A673 (cell line): Measurements from ENCODE around the gene HBP1. TPM values are rescaled to one million over a fixed set of nuclear protein-coding genes. Genes with fewer than 3 reads are reported as not detected.

Experiments used
- BruUV-seq: library from RNA; stranded (reverse); fragments of 400-500 nt; replicated peaks from 2 replicates; lab custom pipeline; 2021; lab: Mats Ljungman, UMichigan
- CTCF ChIA-PET: fragments of 300-600 bp; sonication (Branson Sonifier 250); formaldehyde crosslinking; loops from one replicate; lab custom pipeline; 2022; ENCODE audit warnings: antibody characterized with exemption; lab: Charles Lee
- POLR2A ChIA-PET: fragments of 300-600 bp; sonication (Branson Sonifier 250); formaldehyde crosslinking; loops from one replicate; lab custom pipeline; 2022; ENCODE audit warnings: antibody characterized with exemption; ENCODE audit not compliant: low non-redundant PET; lab: Charles Lee
- DNase-seq: peaks from one replicate; pipeline ENCODE4 v3.0.0-alpha.2; 2015; ENCODE audit warnings: low spot score
- H3K27ac ChIP-seq: fragments of 200-600 bp; sonication (generic); 2 replicates; pipeline ENCODE4 v1.5.1; 2016; ENCODE audit warnings: mixed run types, low read depth, mild to moderate bottlenecking, mixed read lengths, antibody characterized with exemption, low read length; ENCODE audit not compliant: poor library complexity, severe bottlenecking
- H3K27me3 ChIP-seq: fragments of 200-600 bp; sonication (generic); replicated peaks from 2 replicates; pipeline ENCODE4 v1.6.1; 2017; ENCODE audit warnings: mixed run types, low read depth, mild to moderate bottlenecking, mixed read lengths, antibody characterized with exemption, low read length; ENCODE audit not compliant: insufficient read depth, poor library complexity
- H3K36me3 ChIP-seq: fragments of 200-600 bp; sonication (generic); 2 replicates; pipeline ENCODE4 v1.6.1; 2016; ENCODE audit warnings: mixed run types, mild to moderate bottlenecking, mixed read lengths, antibody characterized with exemption, low read length; ENCODE audit not compliant: insufficient read depth, poor library complexity, severe bottlenecking
- H3K4me1 ChIP-seq: fragments of 200-600 bp; sonication (generic); 2 replicates; pipeline ENCODE4 v1.6.1; 2017; ENCODE audit warnings: mixed run types, mild to moderate bottlenecking, mixed read lengths, antibody characterized with exemption, low read length; ENCODE audit not compliant: insufficient read depth, poor library complexity, severe bottlenecking
- H3K4me3 ChIP-seq: fragments of 200-600 bp; sonication (generic); 2 replicates; pipeline ENCODE4 v1.5.1; 2016; ENCODE audit warnings: low read depth, mixed run types, mild to moderate bottlenecking, mixed read lengths, low read length; ENCODE audit not compliant: poor library complexity, severe bottlenecking
- H3K9me3 ChIP-seq: fragments of 200-600 bp; sonication (generic); 2 replicates; pipeline ENCODE4 v1.6.1; 2016; ENCODE audit warnings: mixed run types, low read depth, mild to moderate bottlenecking, mixed read lengths, antibody characterized with exemption, low read length; ENCODE audit not compliant: poor library complexity, severe bottlenecking
- EZH2 ChIP-seq: fragments of 200-600 bp; sonication (generic); IDR thresholded peaks from 2 replicates; pipeline ENCODE4 v1.6.1; 2017; ENCODE audit warnings: borderline replicate concordance, low read depth, mild to moderate bottlenecking, mixed read lengths, antibody characterized with exemption, low read length; ENCODE audit not compliant: poor library complexity, severe bottlenecking
- intact Hi-C: fragments of 100-400 bp; cut with micrococcal nuclease; formaldehyde crosslinking; loops from one replicate; pipeline ENCODE4 v1.10.0; 2022; ENCODE audit not compliant: unreplicated experiment
- total RNA-seq: library from RNA; stranded (reverse); gene quantifications from 2 replicates; pipeline ENCODE4 v1.2.3, GENCODE V29; 2021
- TF ChIP-seq, protein P1 (sequence below): fragments of 300-800, 200-600 bp; sonication (generic); conservative IDR thresholded peaks from 2 replicates; pipeline ENCODE4 v1.5.1; 2017; ENCODE audit warnings: low read depth, mild to moderate bottlenecking, antibody characterized with exemption, low read length, moderate library complexity, mixed read lengths

The HBP1 gene
- total RNA-seq, 1 experiment from 2014 or later: 11.7 TPM

DNA sequence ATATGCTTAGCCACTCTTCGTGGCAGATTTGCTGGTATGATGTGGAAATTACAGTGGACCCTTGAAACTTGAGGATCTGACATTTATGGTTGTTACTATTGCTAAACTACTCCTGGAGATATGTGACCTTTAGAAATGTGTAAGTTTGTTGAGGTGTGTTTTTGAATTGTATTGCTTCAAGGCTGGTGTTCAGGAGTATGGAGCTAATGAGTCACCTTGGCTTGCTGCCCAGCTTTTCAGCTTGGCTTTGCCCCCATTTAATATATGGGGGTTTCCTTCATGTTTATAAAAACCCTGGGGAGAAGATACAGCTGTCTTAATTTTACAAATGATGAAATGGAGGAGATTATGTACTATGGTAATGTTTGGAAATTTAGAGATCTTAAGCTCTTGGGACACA lies 11.6 kb downstream of the HBP1 start:
- H3K27me3 ChIP-seq: no peaks in the 10 kb centered on the region
- H3K27ac ChIP-seq: peak overlapping the region; percentile 70
- peak; percentile 73 for DNase-seq
- no peak overlapping the region for H3K4me3 ChIP-seq
- ChIA-PET POLR2A (no interaction called here), CTCF (interaction anchor here (0.7 kb wide), 1 partner anchor 694 kb away, joined by 3 read pairs; no protein-coding TSS in a partner anchor)
- TF ChIP-seq, protein P1, sequence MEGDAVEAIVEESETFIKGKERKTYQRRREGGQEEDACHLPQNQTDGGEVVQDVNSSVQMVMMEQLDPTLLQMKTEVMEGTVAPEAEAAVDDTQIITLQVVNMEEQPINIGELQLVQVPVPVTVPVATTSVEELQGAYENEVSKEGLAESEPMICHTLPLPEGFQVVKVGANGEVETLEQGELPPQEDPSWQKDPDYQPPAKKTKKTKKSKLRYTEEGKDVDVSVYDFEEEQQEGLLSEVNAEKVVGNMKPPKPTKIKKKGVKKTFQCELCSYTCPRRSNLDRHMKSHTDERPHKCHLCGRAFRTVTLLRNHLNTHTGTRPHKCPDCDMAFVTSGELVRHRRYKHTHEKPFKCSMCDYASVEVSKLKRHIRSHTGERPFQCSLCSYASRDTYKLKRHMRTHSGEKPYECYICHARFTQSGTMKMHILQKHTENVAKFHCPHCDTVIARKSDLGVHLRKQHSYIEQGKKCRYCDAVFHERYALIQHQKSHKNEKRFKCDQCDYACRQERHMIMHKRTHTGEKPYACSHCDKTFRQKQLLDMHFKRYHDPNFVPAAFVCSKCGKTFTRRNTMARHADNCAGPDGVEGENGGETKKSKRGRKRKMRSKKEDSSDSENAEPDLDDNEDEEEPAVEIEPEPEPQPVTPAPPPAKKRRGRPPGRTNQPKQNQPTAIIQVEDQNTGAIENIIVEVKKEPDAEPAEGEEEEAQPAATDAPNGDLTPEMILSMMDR: no peak
- TF ChIP-seq EZH2: no peak
- intact Hi-C loops: no loop called here
- BruUV-seq: no TSS peak
- H3K9me3 ChIP-seq: no peaks in the 10 kb centered on the region
- H3K36me3 ChIP-seq: peaks cover 12% of the 10 kb centered on the region
- peaks cover 13% of the 10 kb centered on the region for H3K4me1 ChIP-seq

DNA sequence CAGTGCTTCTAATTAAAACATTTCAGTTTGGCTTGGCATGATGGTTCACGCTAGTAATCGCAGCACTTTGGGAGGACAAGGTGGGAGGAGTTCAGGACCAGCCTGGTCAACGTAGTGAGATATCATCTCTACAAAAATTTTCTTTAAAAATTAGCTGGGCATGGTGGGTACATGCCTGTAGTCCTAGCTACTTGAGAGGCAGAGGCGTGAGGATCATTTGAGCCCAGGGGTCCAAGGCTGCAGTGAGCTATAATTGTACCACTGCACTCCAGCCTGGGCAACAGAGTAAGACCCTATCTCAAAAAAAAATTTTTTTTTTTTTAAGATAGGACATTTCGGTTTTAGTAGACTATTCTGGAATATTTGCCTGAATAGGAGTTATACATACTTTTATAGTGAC lies 12.4 kb downstream of the HBP1 start:
- Histone ChIP-seq H3K4me1 (peaks cover 13% of the 10 kb centered on the region), H3K4me3 (no peak overlapping the region), H3K27me3 (no peaks in the 10 kb centered on the region), H3K9me3 (no peaks in the 10 kb centered on the region), H3K27ac (peak overlapping the region; percentile 70), H3K36me3 (peaks cover 14% of the 10 kb centered on the region)
- TF ChIP-seq, protein P1: no peak
- no peak for TF ChIP-seq EZH2
- ChIA-PET POLR2A (no interaction called here), CTCF (no interaction called here)
- no TSS peak for BruUV-seq
- DNase-seq: no peak
- intact Hi-C loops: no loop called here

DNA sequence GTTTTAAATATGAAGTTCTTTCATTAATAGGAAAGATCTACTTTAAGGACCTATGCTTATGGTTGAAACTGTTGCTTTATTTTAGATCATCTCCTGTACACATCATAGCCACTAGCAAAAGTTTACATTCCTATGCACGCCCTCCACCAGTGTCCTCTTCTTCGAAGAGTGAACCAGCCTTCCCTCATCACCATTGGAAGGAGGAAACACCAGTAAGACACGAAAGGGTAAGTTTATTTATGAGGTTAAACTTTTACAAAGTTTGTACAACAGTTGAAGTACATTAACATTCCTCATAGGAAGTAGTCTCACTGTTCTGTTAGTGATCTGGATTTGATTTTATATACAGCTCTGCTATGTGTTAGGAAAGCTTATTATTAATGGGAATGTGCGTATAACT lies 16.9 kb downstream of the HBP1 start:
- CTCF ChIA-PET: no interaction called here
- POLR2A ChIA-PET: no interaction called here
- TF ChIP-seq, protein P1: no peak
- TF ChIP-seq EZH2: no peak
- Histone ChIP-seq H3K27ac (no peak overlapping the region), H3K27me3 (no peaks in the 10 kb centered on the region), H3K4me1 (peaks cover 4% of the 10 kb centered on the region), H3K36me3 (peaks cover 33% of the 10 kb centered on the region), H3K4me3 (no peak overlapping the region), H3K9me3 (no peaks in the 10 kb centered on the region)
- BruUV-seq: no TSS peak
- intact Hi-C loops: no loop called here
- DNase-seq: no peak
